Renal pelvis (tissue), 4 donors: ENCODE data around the gene CACNA1F. TPM values are rescaled to one million over a fixed set of nuclear protein-coding genes. Genes with fewer than 3 reads are reported as not detected.

Source experiments
- DNase-seq: peaks from one replicate; pipeline ENCODE4 v3.0.0-alpha.2; 2013
- polyA plus RNA-seq, 3 donors: library from polyadenylated mRNA; unstranded; fragments of 120-200 nt; gene quantifications; one replicate each; pipeline ENCODE4 v1.2.1, GENCODE V29; 2013; ENCODE audit not compliant: insufficient read length in 3 of 3

CACNA1F gene
- polyA plus RNA-seq, 3 donors = 0.11 to 0.33 (median 0.22) TPM

DNA sequence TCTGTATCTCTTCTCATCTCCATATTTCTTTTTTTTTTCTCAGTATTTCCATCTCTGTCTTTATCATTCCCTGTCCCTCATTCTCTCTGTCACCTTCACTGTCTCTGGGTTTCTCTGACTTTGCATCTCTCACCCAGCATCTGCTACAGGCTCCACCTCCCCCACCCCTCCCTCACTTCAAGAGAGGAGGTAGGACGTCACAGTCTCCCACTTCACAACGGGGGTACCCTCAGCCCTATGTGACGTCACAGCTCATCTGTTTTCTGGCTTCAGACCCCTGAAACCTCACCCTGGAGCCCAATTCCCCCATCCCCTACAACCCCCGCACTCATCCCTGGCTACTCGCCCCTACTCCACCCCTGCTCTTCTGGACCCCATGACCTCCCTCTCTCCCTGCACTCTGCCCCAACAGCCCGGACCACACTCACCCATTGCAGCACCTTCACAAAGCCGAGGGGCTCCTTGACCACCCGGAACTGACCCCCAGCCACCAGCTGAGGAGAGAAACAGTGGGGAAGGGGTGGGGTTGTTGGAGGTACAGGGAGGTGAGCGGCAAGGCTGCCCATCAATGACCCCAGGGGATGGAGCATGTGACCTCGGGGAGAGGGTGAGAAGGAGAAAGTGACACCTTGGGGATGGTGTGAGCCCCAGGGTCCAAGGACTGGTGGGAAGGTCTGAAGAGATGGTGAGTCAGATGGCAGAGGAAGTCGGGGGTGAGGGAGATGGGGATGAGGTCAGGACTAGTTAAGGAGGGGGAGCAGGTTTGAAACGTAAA, 34.4 kb downstream of the CACNA1F start:
- DNase-seq = no peak

DNA sequence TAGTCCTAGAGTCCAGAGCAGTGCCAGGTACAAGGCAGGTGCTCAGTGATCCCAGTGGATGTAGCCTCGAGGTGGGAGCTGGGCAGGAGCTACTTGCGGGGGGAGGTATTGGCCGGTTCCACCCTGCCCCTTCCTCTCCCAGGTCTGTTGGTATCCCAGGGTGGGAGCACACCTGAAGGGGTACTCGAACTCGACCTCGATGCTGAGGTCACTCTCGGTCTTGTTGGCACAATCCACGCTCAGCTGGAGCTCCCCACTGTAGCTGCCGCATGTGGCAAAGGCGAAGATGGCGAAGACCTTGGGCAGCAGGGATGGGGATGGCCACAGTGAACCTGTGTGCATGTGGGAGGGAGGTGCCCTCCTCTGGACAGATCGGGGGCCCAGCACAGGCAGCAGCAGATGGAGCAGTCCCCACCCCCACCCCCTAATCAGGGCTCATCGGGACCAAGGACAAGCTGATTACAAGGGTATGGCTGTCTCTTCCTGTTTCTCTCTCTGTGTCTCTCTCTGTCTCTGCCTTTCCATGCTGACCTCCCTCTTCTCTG, 35.5 kb downstream of the CACNA1F start:
- DNase-seq = no peak

DNA sequence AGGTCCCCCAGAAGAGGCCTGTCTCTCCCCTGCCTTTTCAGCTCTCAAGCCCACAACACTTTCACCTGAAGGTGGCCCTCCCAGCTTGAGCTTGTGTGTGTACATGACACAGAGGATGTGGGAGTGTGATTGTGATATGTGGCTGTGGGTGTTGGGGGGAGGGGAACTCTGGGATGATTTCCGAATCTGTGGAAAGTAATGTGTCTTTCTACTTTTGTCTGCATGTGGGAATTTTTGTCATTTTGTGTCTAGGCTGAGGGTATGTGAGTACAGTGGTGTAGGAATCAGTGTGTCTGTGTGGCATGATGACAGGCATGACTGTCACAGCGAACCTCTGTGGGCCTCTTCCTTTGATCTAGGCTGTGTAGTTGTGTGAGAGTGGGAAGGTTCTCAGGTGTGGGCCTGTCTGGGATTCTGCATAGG, 39.6 kb downstream of the CACNA1F start:
- no peak for DNase-seq

DNA sequence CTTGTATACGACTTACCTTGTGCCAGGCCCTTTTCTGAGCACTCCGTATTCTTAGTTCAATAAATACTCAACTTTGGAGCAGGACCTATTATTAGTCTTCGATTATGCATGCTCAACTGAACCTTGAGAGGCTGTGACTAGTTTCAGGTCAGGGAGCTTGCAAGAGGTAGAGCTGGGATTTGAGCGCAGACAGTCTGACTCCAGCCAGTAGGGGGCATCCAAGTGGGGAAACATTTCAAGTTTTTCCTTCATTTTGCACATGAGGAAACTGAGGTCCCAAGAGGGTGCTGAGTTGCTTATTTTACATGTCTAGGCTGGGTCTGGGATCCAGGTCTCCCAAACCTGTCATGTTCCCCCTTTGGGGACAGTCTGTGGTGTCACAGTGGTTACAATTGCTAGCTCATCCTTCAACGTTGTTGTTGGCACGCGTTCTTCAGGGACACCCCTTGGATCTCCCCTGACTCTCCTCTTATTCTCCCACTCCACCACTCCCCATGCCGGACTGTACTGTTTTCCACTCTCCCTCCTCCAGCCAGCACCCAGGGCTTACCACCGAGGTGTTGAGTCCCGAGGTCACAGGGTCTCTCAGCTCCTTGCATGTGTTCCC, 40.3 kb downstream of the CACNA1F start:
- DNase-seq = no peak

DNA sequence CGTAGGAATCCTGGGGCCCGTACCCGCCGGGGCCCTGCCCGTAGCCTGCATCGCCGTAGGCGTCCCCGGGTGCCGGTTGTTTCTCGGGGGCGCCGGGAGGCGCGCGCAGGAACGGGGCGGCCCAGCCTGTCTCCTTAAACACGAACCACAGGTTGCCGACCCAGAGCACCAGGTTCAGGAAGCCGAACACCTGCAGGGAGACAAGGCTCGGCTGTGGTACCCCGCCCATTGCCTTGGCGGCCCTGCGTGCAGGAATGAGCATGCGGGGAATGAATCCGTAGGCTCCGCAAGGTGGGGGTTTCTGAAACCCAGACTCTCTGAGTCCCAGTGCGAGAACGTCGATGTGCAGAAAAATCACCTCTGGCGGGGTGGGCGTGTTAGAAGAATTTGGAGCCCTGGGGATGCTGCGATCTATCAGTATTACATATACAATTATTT, 41.5 kb downstream of the CACNA1F start:
- no peak for DNase-seq

DNA sequence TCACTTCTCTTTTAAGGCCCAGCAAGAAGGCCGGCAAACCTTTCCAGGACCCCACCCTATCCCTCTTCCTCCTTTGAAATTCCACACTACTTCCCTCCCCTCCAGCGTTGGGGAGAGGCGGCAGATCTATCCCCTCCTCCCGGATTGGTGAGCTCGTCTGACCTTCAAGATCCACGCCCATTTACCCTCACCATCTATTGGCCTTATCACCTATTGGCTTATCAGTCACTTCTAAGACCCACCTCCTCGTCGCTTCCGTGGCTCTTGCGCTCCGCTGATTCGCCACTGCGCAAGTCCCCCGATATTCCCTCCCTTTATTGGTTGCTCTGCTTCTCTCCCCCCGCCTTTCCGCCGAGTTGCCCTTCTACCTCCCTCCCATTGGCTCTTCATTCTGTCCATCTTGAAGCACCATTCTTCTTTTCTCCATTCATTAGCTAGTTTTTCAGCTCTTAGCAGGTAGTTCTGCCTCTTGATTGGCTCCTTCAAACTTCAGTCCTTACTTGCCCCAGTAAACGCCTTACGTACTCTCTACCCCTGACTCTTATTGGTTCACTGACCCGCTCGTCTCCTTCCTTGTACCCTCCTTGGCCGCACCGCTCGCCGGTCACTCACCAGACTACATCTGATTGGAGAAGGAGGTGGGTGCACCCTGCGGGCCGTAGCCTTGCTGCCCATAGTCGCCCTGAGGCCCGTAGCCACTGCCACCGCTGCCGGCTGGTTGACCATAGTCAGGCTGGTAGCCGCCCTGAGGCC, 42.1 kb downstream of the CACNA1F start:
- peak; percentile 96 for DNase-seq

DNA sequence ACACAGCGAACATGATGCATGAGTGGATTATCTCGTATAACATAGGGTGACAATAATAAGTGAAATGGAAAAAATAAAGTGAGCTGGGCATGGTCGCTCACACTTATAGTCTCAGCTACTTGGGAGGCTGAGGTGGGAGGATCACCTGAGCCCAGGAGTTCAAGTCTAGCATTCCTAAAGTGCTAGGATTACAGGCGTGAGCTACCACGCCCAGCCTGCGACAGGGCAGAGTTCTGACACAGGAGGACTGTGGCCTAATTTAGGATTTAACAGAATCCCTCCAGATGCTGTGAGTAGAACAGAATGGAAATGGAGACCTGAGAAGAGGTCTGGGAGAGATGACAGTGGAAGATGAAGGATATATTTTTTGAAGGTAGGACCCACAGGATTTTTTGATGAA, 43.5 kb downstream of the CACNA1F start:
- DNase-seq = no peak

DNA sequence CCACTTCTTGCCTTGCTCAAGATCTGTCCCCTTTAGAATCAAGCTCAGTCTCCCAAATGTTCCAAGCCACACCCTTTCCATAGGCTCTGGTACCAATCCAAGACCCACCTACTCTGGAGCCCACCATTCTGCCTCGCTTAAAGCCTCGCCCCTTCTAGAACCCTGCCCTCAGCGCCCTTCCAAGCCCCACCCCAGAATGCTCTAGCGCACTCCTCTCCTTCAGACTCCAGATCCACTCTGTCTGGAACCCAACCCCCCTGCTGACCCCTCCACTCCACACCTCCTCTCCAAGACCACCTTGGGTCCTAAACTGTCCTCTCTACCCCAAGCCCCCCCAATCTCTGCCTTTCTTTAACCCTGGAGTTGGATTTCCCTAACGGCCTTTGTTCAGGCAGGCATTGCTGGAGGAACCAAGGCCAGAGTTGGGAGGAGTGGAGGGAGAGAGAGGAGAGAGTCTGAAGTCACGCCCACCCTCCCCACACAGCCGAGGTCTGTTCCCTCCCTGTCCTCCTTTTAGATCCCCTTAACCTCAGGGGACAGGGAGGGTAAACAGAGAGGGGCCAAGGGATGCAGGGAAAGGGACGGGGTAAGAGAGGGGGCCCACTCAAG, 44.6 kb downstream of the CACNA1F start:
- no peak for DNase-seq

DNA sequence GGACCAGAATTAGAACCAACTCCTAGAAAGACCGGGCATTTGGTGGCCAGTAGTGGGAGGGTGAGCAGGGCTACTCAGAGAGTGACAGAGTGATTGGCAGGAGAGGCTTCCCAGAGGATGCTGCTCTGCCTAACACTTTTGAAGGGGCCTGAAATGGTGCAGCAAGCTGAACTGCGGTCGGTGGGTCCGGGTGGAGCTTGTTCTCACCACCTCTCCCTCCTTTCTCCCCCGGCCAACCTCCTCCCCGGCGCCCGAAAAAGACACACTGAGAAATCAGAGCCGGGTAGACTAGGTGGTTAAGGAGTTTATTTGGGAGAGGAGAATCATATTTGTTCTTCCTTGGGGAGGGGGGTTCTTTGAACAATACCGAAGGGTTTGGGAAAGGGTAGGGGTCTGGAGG, 45.6 kb downstream of the CACNA1F start:
- no peak for DNase-seq

DNA sequence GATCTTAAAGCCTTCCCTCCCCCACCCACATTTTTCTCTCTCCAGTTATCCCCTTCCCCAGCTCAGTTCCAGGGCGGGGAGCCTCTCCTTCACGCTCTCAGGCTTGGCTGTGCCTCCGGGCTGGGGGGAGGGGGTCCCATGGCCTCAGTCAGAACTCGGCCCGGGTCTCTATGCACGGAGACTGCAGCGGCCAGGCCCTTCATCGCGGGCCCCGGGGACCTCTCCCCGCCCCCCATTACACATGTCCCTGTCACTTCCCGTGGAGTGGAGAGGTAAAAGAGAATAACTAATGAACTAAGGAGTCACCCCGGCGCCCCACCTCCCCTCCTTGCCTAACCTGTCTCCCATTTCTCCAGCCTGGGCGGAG, 46.1 kb downstream of the CACNA1F start:
- DNase-seq = no peak

DNA sequence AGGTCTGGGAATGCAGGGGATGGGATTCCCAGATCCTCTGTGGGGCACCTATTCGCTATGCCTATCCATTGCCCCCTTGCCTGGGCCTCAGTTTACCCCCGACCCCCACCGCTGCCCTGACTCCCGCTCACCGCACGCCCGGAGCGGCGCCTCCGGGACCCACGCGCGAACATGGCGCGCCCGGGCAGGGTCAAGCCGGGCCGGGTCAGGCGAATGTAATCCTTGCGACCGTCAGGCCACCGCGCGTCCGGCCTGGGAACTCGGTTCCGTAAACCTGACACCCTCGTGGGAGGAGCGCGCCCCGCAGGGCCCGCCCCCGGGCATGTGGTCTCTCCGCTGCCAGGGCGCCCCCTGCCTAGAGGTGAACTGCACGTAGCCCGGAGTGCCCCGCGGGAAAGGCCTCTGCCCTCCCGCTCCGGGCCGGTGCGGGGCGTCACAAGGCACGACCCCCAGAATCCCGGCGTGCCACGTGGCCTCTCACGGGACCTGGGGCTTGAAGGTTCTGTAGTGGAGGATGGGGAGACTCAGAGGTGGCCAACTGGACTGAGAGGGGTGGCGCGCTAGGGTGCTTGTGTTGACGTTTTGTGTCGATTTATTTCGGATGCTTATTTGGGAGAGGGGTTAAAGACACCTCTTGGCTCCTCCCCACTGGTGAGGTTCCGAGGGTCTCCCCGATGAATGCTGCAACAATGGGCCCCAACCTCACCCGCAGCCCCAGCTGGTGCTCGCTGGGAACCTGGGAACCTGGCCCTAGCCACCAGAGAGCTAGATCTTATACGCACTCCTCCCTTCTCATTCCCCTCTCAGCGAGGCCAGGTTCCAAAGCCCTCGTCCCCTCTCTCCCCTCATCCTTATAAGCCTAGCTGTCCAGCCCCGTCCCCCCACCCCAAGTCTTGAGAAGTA, 46.8 kb downstream of the CACNA1F start, which contains the start of gene PRICKLE3:
PRICKLE3 (minus strand) TSS at position 249 of the 903 bp plus-strand sequence; CDS start at position 173, 76 bp downstream.
- peak; percentile 46 for DNase-seq

DNA sequence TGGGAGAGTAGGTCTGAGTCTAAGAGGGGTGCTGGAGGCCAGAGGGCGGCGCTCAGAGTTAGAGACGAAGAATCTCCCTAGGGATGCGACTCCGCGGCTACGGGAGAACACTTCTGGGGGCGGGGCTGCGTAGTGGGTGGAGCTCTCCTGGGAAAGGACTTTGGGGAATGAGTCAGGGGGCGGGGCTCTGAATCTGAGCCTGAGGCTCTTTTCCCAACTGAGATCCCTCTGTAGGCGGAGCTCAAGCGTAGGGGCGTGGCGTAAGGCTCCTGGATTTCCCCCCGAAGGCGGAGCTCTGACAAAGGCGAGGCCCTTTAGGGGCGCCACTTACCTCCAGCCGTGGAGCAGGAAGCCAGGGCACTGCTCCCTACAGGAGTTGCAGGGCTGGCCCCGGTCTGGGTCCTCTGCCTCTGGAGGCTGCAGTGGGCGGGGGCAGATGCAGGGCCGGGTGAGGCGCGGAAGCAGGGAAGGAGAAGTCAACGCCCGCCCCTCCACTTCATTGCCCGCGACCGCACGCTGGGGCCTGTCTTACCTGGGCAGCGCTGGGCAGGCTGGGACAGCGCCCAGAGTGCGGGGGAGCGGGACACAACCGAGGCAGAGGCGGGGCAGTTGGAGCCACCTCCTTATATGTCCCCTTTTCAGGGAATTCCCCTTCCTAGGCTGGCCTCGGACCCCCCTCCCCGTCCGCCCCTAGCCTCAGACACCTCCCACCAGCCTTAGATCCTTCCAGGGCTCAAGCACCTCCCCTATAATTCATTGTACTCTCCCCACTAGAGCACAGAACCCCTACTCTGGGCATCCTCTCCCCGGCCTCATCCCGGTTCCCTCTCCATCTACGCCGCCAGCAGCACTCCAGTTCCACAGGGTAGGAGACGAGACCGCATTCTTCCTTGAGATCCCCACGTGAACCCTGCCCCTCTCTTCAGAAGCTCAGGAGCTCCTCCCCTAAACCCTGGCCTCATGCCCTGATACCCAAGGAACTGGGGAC, 48.6 kb downstream of the CACNA1F start:
- DNase-seq = peak; percentile 85

DNA sequence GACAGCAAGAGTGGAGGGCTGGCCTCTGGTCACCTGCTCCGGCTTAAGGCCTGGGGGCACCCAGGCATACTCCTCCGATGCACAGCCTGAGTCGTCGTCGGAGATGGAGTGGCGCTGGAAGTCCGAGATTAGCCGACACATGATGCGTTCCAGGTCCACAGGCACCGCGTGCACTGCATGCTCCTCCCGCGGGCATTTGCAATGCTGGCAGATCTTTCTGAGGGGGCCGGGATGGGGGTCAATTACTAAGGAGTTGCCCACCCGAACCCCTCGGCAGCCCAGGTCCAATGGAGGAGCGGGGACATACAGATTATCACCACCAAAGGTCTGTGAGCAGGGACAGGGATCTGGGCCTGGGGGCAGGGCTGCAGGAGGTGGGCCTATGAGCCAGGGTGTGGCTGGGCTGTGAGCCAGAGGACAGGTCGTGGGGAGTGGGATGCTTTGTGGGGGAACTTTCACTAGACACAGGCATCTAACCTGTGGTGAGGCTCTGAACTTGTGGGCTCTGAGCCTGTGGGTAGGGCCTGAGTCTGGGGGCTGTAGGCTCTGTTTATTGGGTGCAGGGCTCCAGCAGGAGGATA, 49.3 kb downstream of the CACNA1F start:
- DNase-seq = no peak

DNA sequence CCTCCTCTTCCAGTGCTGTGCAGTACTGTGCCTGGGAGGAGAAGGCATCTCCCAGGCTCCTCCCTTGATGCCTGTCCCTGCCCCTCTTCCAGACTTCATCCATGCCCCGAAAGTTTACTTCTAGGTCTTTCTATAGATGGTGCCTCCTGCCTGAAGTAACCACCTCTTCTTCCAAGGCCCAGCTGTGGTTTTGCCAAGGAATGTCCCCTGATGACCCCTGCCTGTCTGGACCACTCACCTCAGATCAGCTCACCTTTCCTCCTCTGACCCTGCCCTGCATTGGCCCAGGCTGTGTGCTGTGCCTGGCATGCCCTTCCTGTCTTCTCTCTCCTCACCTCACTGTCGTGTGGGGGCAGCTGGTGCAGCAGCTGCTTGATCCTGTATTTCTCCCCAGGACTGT, 53.8 kb downstream of the CACNA1F start:
- no peak for DNase-seq

DNA sequence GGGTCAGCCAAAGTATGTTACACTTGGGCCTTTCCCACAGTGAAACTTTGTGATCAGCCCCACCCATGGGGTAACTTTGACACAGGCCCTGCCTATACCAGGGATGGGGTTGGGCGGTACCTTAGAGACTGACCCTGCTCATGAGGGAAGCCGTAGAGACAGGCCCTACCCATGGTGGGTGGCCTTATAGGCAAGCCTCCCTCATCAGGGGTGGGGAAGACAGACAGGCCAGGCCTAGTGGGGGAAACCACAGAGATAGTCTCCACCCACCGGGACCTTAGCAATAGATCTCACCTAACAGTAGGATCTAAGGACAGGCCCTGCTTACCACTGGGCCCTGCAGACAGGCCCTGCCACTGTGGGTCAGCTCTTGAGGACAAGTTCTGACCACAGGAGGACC, 54.6 kb downstream of the CACNA1F start:
- DNase-seq = no peak

DNA sequence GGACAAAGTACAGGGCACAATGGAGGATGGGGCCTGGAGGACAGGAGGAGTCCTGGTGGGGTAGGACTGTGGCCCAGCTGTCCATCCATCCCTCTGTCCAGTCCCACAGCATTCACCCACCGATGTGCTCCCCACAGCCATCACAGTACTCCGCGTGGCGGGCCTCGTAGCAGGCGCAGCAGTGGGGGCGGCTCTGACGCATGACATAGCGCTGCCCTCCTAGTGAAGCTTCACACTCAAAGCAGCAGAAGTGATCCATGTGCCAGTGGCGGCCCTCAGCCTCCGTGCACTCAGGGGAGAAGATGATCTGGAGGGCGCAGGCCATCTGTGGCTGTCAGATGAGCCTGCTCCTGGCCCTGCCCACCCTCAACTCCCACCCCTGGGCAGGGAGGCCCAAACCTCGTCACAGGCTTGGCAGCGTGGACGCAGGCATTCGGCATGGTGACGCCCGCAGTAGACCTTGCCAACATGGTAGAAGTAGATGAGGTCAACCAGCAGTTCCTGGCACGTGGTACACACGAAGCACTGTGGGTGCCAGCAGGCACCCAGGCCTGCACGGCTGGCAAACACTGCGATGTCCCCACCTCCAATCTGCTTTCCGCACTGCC, 55.2 kb downstream of the CACNA1F start:
- DNase-seq = no peak

DNA sequence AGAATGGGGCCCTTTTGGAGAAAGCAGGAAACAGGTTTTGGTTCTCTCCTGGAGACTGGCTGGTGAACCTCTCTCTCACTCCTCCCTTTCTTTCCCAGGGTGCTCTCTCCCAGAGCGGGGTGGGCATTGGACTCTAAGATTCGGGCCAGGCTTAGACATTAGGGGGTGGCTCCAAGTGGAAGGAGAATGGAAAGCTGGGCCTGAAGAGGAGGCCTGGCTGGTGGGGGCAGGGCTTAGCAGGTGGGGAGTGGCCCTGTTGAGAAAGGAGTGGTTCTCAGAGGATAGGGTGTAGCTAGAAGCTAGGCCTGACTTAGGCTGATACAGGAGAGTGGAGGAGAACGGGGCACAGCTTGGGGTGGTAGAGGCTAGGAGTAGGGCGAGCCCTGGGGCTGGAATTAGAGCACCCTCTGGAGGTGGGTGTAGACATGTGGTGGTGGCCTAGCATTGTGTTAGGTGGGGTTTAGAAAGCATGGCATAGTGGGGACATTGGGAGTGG, 55.8 kb downstream of the CACNA1F start:
- no peak for DNase-seq
